Measurements from ENCODE around the gene TMEM270.

DNA sequence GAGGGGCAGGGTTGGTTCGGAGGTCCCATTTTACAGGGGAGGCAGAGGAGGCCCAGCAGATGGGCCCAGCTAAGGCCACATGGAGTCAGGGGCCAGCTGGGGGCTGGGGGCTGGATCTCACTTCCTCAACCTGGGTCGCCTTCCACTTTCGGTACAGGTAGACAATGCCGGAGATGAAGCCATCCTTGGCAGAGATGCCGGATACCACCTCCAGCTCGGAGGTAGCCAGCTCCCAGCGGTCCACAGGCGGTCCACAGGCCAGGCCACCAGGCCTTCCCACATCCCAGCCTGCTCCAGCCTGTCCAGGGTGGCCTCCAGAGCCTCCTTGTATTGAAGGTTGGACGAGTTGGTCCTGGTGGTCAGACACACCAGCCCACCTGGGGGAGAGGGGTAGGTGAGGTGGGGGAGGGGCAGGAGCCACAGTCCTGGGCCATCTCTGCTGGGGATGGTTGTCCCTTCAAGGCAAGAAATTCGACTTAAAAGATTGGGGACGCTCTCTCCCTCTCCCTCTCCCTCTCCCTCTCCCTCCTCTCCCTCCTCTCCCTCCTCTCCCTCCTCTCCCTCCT lies 26.2 kb upstream of the TMEM270 start:
- no peak for TF ChIP-seq POLR2A (IDR thresholded peaks at IDR 0.05)
- TF ChIP-seq CTCF (IDR thresholded peaks at IDR 0.05): no peak

Data from lower leg skin (tissue), 3 donors.